ENCODE measurements around the gene ANXA11. TPM values are rescaled to one million over a fixed set of nuclear protein-coding genes. Genes with fewer than 3 reads are reported as not detected.
"Not testable (repeated sequence)": the region's sequence is repeated elsewhere in the genome, so short reads cannot be mapped to it uniquely, and the experiment has no call there.

Gene ANXA11
- total and polyA plus RNA-seq, 2 of the 8 experiments (the other 6 are each of a cell fraction or from before 2014, with no cell fraction given), result 40.5 to 84.9 TPM

DNA sequence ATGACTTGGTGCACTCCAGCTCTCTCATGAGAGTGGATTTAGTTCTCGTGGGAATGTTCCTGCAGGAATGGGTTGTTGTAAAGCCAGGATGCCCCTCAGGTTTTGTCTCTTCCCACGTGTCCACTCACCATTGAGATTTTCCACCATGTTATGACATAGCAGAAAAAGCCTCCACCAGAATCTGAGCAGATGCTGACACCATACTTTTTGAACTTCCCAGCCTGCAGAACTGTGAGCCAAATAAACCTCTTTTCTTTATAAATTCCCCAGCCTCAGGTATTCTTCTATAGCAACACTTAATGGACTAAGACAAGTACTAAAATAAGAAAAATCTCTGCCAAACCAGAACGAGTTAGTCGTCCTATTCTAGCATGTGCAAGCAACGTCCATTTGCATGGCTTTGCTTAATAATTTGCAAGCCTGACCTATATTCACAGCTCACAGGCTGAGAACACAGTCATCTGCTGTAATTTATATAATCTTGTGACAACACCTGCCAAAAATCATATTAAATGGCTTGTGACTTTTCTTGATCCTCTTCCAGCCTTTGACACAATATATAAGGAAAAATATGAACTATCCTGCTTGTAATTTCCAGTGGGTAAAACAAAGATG lies 9.1 kb upstream of the ANXA11 start:
- H2BK120ac ChIP-seq (replicated peaks; ENCODE audit: low read depth, low read length); H3K27me3 ChIP-seq (replicated peaks in 1 of 4; ENCODE audit: control insufficient read depth in 3 of 4, extremely low read depth in 1 of 4, insufficient read depth in 3 of 4, low read length in 3 of 4); H3K4me3 ChIP-seq (ENCODE audit: extremely low read depth in 1 of 4, insufficient read depth in 2 of 4, low read depth in 3 of 4, low read length in 4 of 4); H3K23me2 ChIP-seq (ENCODE audit: low read depth, low read length); FAIRE-seq; POLR2A ChIA-PET (ENCODE audit: partially characterized antibody); H2BK12ac ChIP-seq (ENCODE audit: low read depth, low read length); H2BK20ac ChIP-seq (ENCODE audit: low read length); H2AK5ac ChIP-seq (ENCODE audit: low read depth, low read length); H3K18ac ChIP-seq (ENCODE audit: extremely low read depth, low read length); H3K27ac ChIP-seq (ENCODE audit: low read depth, low read length); H3K79me2 ChIP-seq (ENCODE audit: control insufficient read depth in 1 of 2, insufficient read depth in 2 of 2, low read length in 2 of 2); H3K4ac ChIP-seq (replicated peaks; ENCODE audit: insufficient read length, low read depth, low read length); H4K20me1 ChIP-seq (replicated peaks in 1 of 2; ENCODE audit: control insufficient read depth in 1 of 2, insufficient read depth in 2 of 2, low read length in 2 of 2); H3K9ac ChIP-seq (replicated peaks in 1 of 4; ENCODE audit: extremely low read depth in 1 of 4, low read depth in 3 of 4, low read length in 3 of 4); DNase-seq (ENCODE audit: low read depth in 1 of 2, low spot score in 2 of 2); H4K5ac ChIP-seq (ENCODE audit: insufficient read length, low read depth, low read length); H3K56ac ChIP-seq (replicated peaks; ENCODE audit: insufficient read length, low read depth, low read length); H3K14ac ChIP-seq (ENCODE audit: insufficient read length); H2BK15ac ChIP-seq (ENCODE audit: low read length); H3K79me1 ChIP-seq (ENCODE audit: low read depth, low read length); H3K4me2 ChIP-seq (ENCODE audit: insufficient read depth in 1 of 2, low read depth in 2 of 2, low read length in 2 of 2); H4K8ac ChIP-seq (ENCODE audit: extremely low read depth, insufficient read depth, low read length); H3K9me3 ChIP-seq (ENCODE audit: insufficient read depth in 2 of 2, low read depth in 1 of 2, low read length in 1 of 2); H2BK5ac ChIP-seq (ENCODE audit: low read depth, low read length); H3K23ac ChIP-seq (ENCODE audit: insufficient read length); H3K36me3 ChIP-seq (ENCODE audit: control insufficient read depth in 2 of 4, insufficient read depth in 4 of 4, low read length in 3 of 4); H2AFZ ChIP-seq (ENCODE audit: low read length); H3K4me1 ChIP-seq (replicated peaks in 1 of 4; ENCODE audit: control insufficient read depth in 3 of 4, insufficient read depth in 4 of 4, low read length in 3 of 4); H4K91ac ChIP-seq (replicated peaks; ENCODE audit: insufficient read length, low read length): not testable (repeated sequence)
- WGBS, 2 experiments (ENCODE audit: extremely low coverage in 1 of 2, insufficient coverage in 1 of 2, insufficient read length in 1 of 2, insufficient replicate concordance in 2 of 2, low coverage in 1 of 2, low lambda C conversion rate in 2 of 2, missing lambda C conversion rate in 1 of 2), result 93% methylated on average over 5 of the region's 5 CpGs; no CpG with 5 or more reads in 1 of the 2 experiments
- CTCF ChIA-PET (ENCODE audit: partially characterized antibody), result interaction anchor here (0.9 to 1.0 kb wide), 3 partner anchors 64 to 77 kb away, joined by 3 read pairs; no protein-coding TSS in a partner anchor

DNA sequence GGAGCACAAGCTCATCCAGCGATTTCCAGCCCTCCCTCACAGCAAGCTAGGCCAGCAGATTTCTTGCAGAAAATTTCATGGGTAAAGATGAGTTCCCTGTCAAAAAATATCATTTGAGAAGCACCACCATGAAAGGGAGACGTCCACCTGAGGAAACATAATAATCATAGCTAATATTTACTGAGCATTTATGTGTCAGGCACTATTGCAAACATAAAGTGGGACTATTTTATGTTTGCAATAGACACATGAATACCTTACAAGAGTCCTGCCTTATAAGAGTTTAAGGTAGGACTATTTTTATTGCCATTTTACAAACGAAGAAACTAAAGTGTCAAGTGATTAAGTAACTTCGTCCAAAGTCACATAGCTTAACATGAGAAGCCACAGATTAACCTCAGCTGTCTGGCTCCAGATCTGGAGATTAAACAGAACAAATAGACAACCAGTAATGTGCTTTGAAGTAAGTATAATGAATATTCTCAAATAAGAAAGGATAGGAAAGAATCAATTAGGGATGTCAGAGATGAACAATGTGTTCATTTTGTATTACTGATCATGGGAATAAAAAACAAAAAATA lies 7.3 kb upstream of the ANXA11 start:
- FAIRE-seq; H2BK15ac ChIP-seq (ENCODE audit: low read length); H3K4me1 ChIP-seq (replicated peaks in 1 of 4; ENCODE audit: control insufficient read depth in 3 of 4, insufficient read depth in 4 of 4, low read length in 3 of 4); H2AFZ ChIP-seq (ENCODE audit: low read length); H4K20me1 ChIP-seq (replicated peaks in 1 of 2; ENCODE audit: control insufficient read depth in 1 of 2, insufficient read depth in 2 of 2, low read length in 2 of 2); H3K56ac ChIP-seq (replicated peaks; ENCODE audit: insufficient read length, low read depth, low read length); H3K27me3 ChIP-seq (replicated peaks in 1 of 4; ENCODE audit: control insufficient read depth in 3 of 4, extremely low read depth in 1 of 4, insufficient read depth in 3 of 4, low read length in 3 of 4); H3K4ac ChIP-seq (replicated peaks; ENCODE audit: insufficient read length, low read depth, low read length); H3K4me3 ChIP-seq (ENCODE audit: extremely low read depth in 1 of 4, insufficient read depth in 2 of 4, low read depth in 3 of 4, low read length in 4 of 4); H3K36me3 ChIP-seq (ENCODE audit: control insufficient read depth in 2 of 4, insufficient read depth in 4 of 4, low read length in 3 of 4); DNase-seq (ENCODE audit: low read depth in 1 of 2, low spot score in 2 of 2); H3K23ac ChIP-seq (ENCODE audit: insufficient read length); POLR2A ChIA-PET (ENCODE audit: partially characterized antibody); H3K9me3 ChIP-seq (ENCODE audit: insufficient read depth in 2 of 2, low read depth in 1 of 2, low read length in 1 of 2); H3K14ac ChIP-seq (ENCODE audit: insufficient read length); H3K79me2 ChIP-seq (ENCODE audit: control insufficient read depth in 1 of 2, insufficient read depth in 2 of 2, low read length in 2 of 2); H2BK20ac ChIP-seq (ENCODE audit: low read length); H2BK5ac ChIP-seq (ENCODE audit: low read depth, low read length); H3K27ac ChIP-seq (ENCODE audit: low read depth, low read length); H4K8ac ChIP-seq (ENCODE audit: extremely low read depth, insufficient read depth, low read length); H3K18ac ChIP-seq (ENCODE audit: extremely low read depth, low read length); H3K4me2 ChIP-seq (ENCODE audit: insufficient read depth in 1 of 2, low read depth in 2 of 2, low read length in 2 of 2); H2BK120ac ChIP-seq (replicated peaks; ENCODE audit: low read depth, low read length); H4K91ac ChIP-seq (replicated peaks; ENCODE audit: insufficient read length, low read length); H3K23me2 ChIP-seq (ENCODE audit: low read depth, low read length); H3K79me1 ChIP-seq (ENCODE audit: low read depth, low read length); H4K5ac ChIP-seq (ENCODE audit: insufficient read length, low read depth, low read length); H2AK5ac ChIP-seq (ENCODE audit: low read depth, low read length); H3K9ac ChIP-seq (replicated peaks in 1 of 4; ENCODE audit: extremely low read depth in 1 of 4, low read depth in 3 of 4, low read length in 3 of 4); H2BK12ac ChIP-seq (ENCODE audit: low read depth, low read length): not testable (repeated sequence)
- WGBS, 2 experiments (ENCODE audit: extremely low coverage in 1 of 2, insufficient coverage in 1 of 2, insufficient read length in 1 of 2, insufficient replicate concordance in 2 of 2, low coverage in 1 of 2, low lambda C conversion rate in 2 of 2, missing lambda C conversion rate in 1 of 2), result 80% methylated on average over 3 of the region's 4 CpGs; no CpG with 5 or more reads in 1 of the 2 experiments
- CTCF ChIA-PET (ENCODE audit: partially characterized antibody), result interaction anchor here (0.6 to 1.8 kb wide), 4 partner anchors 13 to 154 kb away, joined by 3 to 5 read pairs (median 3); no protein-coding TSS in a partner anchor
